Activated T-cell treated with anti-CD3 and anti-CD28 coated beads, Interleukin-2, amount 50 U/mL, for 24 hours (primary cell): Measurements from ENCODE around the gene RBM10.

Source experiments
- DNase-seq: peaks from one replicate; pipeline ENCODE4 v3.0.0-alpha.2; 2020
- H3K27ac Mint-ChIP-seq: 2 replicates; pipeline ENCODE4 v1.8.0; 2020; ENCODE audit warnings: mild to moderate bottlenecking, mixed read lengths
- H3K27me3 Mint-ChIP-seq: 2 replicates; pipeline ENCODE4 v1.8.0; 2020; ENCODE audit warnings: mixed read lengths
- H3K36me3 Mint-ChIP-seq: 2 replicates; pipeline ENCODE4 v1.8.0; 2020; ENCODE audit warnings: low read depth, mixed read lengths
- H3K4me1 Mint-ChIP-seq: 2 replicates; pipeline ENCODE4 v1.8.0; 2020; ENCODE audit warnings: low read depth, mixed read lengths
- H3K4me3 Mint-ChIP-seq: 2 replicates; pipeline ENCODE4 v1.8.0; 2020; ENCODE audit warnings: mild to moderate bottlenecking, moderate library complexity, mixed read lengths
- H3K9me3 Mint-ChIP-seq: 2 replicates; pipeline ENCODE4 v1.8.0; 2020; ENCODE audit warnings: mixed read lengths

RBM10 gene

DNA sequence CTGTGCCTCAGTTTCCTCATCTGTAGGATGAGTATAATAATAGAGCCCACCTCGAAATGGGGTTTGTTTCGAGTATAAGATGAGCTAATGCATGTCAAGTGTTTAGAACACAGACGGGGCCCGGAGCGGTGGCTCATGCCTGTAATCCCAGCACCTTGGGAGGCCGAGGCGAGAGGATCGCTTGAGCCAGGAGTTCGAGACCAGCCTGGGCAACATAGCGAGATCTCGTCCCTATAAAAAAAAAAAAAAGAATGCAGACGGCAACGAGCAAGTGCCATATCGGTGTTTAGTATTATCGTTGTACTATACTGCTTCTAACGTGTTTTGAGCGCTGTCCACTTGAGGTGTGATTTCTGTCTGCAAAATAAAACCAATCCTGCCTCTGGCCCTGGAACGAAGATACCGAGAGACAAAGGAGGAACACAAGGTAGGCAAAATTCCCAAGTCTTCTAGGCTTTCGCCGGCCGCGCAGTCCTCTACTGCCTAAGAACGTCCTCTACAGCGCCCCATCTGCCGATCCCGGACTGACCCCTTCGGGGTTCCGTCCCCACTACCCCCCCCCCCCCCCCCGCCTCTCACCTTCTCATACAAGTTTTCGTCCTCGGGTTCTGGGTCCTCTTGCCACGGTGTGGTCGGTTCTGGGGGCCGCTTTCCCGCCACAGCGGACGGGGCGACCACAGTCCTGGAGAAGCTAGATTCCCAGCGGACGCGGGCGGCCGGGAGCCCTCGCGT is 961 bp upstream of the RBM10 start:
- peaks cover 60% of the 10 kb centered on the region for H3K36me3 Mint-ChIP-seq

DNA sequence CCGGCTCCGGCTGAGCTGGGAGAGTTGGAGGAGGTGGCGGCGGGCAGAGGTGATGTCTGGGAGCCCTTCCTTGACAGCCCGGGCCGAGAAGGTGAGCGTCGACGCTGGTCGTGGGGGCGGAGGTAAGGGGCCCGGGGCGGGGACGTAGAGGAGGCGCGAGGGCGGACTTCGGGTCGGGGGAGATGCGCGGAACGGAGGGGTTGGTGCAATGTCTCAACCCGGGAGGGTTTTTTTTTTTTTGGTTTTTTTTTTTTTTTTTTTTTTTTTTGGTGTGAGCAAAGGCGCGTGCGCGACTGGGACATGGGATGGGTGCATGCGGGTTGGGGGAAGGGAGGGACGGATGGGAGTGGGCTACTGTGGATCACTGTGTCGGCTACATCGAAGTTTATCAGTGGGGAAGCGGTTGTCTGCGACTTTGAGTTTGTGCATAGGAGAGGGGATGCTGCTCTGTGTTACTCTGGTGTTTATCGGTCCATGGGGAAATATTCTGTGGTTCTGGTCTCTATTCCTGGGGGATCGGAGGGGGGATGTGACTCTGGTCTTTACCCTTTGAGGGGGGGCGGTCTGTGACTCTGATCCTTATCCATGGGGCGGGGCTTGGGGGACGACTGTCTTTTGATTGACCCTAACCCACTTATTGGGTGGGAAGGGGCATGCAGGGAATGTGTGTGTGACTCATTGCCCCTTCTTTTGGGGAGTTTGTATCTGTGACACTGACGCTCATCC is 537 bp downstream of the RBM10 start:
- Mint-ChIP-seq H3K36me3 (peaks cover 61% of the 10 kb centered on the region), H3K4me1 (peaks cover 26% of the 10 kb centered on the region), H3K27me3 (peaks cover 18% of the 10 kb centered on the region), H3K4me3 (peak overlapping the region; percentile 99), H3K27ac (peak overlapping the region; percentile 100), H3K9me3 (no peaks in the 10 kb centered on the region)
- no peak for DNase-seq

More for the DNA sequence above, 961 bp upstream of the RBM10 start:
- H3K4me1 Mint-ChIP-seq = peaks cover 22% of the 10 kb centered on the region
- no peaks in the 10 kb centered on the region for H3K9me3 Mint-ChIP-seq
- H3K27me3 Mint-ChIP-seq = peaks cover 22% of the 10 kb centered on the region
- H3K4me3 Mint-ChIP-seq = peak overlapping the region; percentile 99
- no peak for DNase-seq
- H3K27ac Mint-ChIP-seq = peak overlapping the region; percentile 100

DNA sequence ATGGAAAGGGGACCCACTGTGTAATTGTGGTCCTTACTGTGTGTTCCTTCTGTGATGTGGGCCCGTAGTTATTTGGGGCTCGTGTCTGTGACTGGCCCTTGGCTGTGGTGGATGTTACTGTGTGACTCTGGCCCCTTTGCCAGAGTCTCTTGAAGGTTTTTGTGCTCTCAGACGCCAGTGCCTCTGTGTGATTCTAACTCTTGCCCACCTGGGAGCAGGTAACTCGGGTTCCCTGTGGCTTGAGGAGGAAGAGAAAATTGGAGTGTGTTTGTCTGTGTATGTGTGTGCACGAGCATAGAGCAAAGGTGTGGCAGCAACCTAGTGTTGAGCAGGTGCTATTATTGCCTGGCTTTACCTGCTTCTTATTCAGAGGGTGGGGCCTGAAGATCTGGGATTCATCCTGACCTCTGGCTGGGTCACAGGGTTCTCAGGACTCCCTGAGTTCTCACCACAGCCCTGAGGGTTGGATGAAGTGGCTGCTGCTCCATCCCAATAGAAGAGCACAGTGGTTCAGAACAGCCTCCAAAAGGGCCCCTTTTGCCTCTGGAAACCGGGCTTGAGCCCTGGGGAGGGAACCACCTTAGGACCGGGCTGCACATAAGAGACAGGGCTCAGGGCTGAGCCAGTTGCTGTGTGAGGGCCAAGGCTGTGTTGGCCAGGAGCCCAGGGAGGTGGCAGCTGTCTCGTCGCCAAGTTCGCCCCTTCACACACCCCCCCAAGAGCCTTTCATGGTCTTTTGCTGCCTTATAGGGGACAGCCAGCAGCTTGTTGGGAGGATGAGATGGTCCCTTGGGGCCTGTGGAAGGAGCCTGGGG is 1.3 kb downstream of the RBM10 start:
- peak overlapping the region; percentile 100 for H3K27ac Mint-ChIP-seq
- peaks cover 61% of the 10 kb centered on the region for H3K36me3 Mint-ChIP-seq
- DNase-seq = no peak
- H3K27me3 Mint-ChIP-seq = peaks cover 17% of the 10 kb centered on the region
- H3K9me3 Mint-ChIP-seq = no peaks in the 10 kb centered on the region
- peaks cover 29% of the 10 kb centered on the region for H3K4me1 Mint-ChIP-seq
- H3K4me3 Mint-ChIP-seq = peak overlapping the region; percentile 99

DNA sequence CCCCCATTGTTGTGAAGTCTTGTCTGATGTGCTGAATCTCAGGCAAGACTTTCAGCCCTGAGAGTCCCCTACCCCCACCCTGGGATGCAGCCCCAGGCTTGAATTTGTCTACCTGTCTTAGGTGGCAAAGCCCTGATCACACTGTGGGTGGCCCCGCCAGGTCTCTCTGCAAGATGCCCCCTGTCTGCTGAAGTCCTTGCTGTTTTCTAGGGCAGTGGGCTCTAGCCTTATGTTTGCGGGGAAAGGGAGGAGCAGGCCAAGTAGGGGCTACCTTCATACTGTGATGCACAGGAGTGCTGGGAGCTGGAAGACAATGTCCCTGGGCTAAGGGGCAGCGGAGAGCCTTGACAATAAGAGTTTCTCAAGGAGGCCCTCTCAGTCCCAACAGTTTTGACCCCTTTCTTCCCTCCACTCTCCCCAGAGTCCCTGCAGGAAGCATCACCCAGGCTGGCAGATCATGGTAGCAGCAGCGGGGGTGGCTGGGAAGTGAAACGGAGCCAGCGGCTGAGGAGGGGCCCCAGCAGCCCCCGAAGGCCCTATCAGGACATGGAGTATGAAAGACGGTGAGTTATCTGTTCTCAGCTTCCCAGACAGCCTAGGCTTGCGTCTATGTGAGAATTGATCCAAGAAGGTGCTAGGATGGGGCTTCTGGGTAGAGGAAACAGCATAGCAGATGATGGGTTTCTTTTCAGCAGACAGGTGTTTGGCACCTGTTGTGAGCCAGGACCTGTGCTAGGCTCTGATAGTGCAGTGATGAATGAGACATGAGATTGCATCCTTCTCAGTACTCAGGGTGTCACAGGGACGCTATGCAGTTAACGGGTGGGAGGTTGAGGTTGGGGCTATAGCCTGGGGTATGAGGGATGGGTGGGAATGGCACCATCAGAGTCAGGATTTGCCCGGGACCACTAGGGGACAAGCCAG is 2.2 kb downstream of the RBM10 start:
- Mint-ChIP-seq H3K27me3 (peaks cover 23% of the 10 kb centered on the region), H3K4me1 (peaks cover 31% of the 10 kb centered on the region), H3K36me3 (peaks cover 62% of the 10 kb centered on the region), H3K27ac (peak overlapping the region; percentile 83), H3K4me3 (peak overlapping the region; percentile 99), H3K9me3 (no peaks in the 10 kb centered on the region)
- no peak for DNase-seq

- Mint-ChIP-seq H3K4me1 (peaks cover 27% of the 10 kb centered on the region), H3K27me3 (peaks cover 23% of the 10 kb centered on the region), H3K36me3 (peaks cover 66% of the 10 kb centered on the region), H3K9me3 (no peaks in the 10 kb centered on the region), H3K27ac (peak overlapping the region; percentile 50), H3K4me3 (no peak overlapping the region)
- no peak for DNase-seq
Measured at GRCh38 chrX:47148946-47149345, 3.9 kb downstream of the RBM10 start.

DNA sequence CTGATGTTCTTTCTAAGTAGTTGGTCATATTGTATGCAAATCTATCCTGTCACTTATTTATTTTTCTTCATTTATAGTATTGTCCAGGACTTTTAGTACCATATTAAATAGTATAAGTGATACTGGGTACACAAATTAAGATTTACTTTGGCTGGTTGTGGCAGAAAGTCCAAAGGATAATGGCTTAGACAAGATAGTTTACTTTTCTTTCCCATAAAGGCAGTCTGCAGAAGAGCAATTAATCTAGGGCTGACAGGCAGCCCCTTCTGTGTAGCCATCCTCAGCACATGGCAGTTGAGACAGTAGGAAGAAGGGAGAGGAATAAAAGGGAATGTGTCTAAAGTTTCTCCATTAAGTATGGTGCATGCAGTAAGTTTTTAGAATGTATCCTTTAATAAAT is 6.4 kb downstream of the RBM10 start:
- Mint-ChIP-seq H3K27ac (peak overlapping the region; percentile 53), H3K9me3 (no peaks in the 10 kb centered on the region), H3K4me1 (peaks cover 27% of the 10 kb centered on the region), H3K4me3 (no peak overlapping the region), H3K36me3 (peaks cover 64% of the 10 kb centered on the region), H3K27me3 (peaks cover 17% of the 10 kb centered on the region)
- no peak for DNase-seq

GRCh38 chrX:47156611-47157520 is 11.8 kb downstream of the RBM10 start:
- H3K27me3 Mint-ChIP-seq = peaks cover 20% of the 10 kb centered on the region
- no peak for DNase-seq
- H3K4me3 Mint-ChIP-seq = no peak overlapping the region
- H3K4me1 Mint-ChIP-seq = peaks cover 9% of the 10 kb centered on the region
- H3K36me3 Mint-ChIP-seq = peaks cover 68% of the 10 kb centered on the region
- no peak overlapping the region for H3K27ac Mint-ChIP-seq
- H3K9me3 Mint-ChIP-seq = no peaks in the 10 kb centered on the region

- Mint-ChIP-seq H3K27ac (no peak overlapping the region), H3K27me3 (peaks cover 23% of the 10 kb centered on the region), H3K4me3 (no peak overlapping the region), H3K36me3 (peaks cover 73% of the 10 kb centered on the region), H3K9me3 (no peaks in the 10 kb centered on the region), H3K4me1 (peaks cover 7% of the 10 kb centered on the region)
- DNase-seq = no peak
Measured at GRCh38 chrX:47158131-47158530, 13.1 kb downstream of the RBM10 start.

- DNase-seq = no peak
- H3K4me3 Mint-ChIP-seq = no peak overlapping the region
- no peaks in the 10 kb centered on the region for H3K9me3 Mint-ChIP-seq
- H3K4me1 Mint-ChIP-seq = peaks cover 7% of the 10 kb centered on the region
- peaks cover 68% of the 10 kb centered on the region for H3K36me3 Mint-ChIP-seq
- peaks cover 23% of the 10 kb centered on the region for H3K27me3 Mint-ChIP-seq
- H3K27ac Mint-ChIP-seq = no peak overlapping the region
Measured at GRCh38 chrX:47158781-47159180, 13.8 kb downstream of the RBM10 start.

DNA sequence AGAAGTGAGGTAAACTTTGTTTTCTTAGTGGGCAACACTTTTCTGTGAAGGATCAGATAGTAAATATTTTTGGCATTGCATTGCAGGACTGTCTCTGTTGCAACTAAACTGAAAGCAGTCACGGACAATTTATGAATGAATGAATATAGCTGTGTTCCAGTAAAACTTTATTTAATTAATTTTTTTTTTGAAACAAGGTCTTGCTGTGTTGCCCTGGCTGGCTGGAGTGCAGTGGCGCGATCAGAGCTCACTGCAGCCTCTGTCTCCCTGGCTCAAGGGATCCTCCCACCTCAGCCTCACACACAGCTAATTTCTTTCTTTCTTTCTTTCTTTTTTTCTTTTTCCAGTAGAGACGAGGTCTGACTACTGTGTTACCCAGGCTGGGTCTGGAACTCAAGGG is 15.8 kb downstream of the RBM10 start:
- peaks cover 23% of the 10 kb centered on the region for H3K27me3 Mint-ChIP-seq
- no peaks in the 10 kb centered on the region for H3K9me3 Mint-ChIP-seq
- no peak for DNase-seq
- peaks cover 71% of the 10 kb centered on the region for H3K36me3 Mint-ChIP-seq
- no peak overlapping the region for H3K27ac Mint-ChIP-seq
- H3K4me3 Mint-ChIP-seq = no peak overlapping the region
- peaks cover 10% of the 10 kb centered on the region for H3K4me1 Mint-ChIP-seq

GRCh38 chrX:47162927-47163583 is 18.0 kb downstream of the RBM10 start:
- Mint-ChIP-seq H3K27me3 (peaks cover 8% of the 10 kb centered on the region), H3K36me3 (peaks cover 49% of the 10 kb centered on the region)

DNA sequence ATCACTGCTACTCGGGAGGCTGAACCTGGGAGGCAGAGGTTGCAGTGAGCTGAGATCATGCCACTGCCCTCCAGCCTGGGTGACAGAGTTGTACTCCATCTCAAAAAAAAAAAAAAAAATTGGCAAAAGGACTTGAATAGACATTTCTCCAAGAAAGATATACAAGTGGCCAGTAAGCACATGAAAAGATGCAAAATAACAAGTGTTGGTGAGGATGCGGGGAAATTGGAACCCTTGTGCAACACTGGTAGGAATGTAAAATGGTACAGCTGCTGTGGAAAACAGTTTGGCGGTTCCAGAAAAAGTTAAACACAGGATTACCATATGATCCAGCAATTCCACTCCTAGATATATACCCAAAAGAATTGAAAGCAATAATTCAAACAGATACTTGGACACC is 19.4 kb downstream of the RBM10 start:
- Mint-ChIP-seq H3K4me1 (peaks cover 10% of the 10 kb centered on the region), H3K4me3 (no peak overlapping the region), H3K36me3 (peaks cover 51% of the 10 kb centered on the region), H3K27me3 (peaks cover 20% of the 10 kb centered on the region), H3K9me3 (no peaks in the 10 kb centered on the region), H3K27ac (no peak overlapping the region)
- DNase-seq = no peak

More at GRCh38 chrX:47162927-47163583, 18.0 kb downstream of the RBM10 start:
- no peaks in the 10 kb centered on the region for H3K9me3 Mint-ChIP-seq
- no peak overlapping the region for H3K27ac Mint-ChIP-seq
- no peak overlapping the region for H3K4me3 Mint-ChIP-seq
- DNase-seq = no peak
- H3K4me1 Mint-ChIP-seq = peaks cover 12% of the 10 kb centered on the region

DNA sequence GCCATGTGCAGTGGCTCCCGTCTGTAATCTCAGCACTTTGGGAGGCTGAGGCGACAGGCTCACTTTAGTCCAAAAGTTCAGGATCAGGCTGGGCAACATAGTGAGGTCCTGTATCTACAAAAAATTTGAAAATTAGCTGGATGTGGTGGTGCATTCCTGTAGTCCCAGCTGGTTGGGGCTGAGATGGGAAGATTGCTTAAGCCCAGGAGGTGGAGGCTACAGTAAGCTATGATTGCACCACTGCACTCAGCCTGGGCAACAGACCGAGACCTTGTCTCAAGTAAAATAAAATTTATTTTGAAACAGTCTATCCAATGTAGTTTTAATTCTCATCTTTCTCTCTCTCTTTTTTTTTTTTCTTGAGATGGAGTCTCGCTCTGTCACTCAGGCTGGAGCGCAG is 21.1 kb downstream of the RBM10 start:
- Mint-ChIP-seq H3K36me3 (peaks cover 51% of the 10 kb centered on the region), H3K27ac (no peak overlapping the region), H3K4me3 (no peak overlapping the region), H3K27me3 (peaks cover 20% of the 10 kb centered on the region), H3K4me1 (peaks cover 4% of the 10 kb centered on the region), H3K9me3 (no peaks in the 10 kb centered on the region)
- no peak for DNase-seq
